ENCODE measurements around the gene TDRKH.

DNA sequence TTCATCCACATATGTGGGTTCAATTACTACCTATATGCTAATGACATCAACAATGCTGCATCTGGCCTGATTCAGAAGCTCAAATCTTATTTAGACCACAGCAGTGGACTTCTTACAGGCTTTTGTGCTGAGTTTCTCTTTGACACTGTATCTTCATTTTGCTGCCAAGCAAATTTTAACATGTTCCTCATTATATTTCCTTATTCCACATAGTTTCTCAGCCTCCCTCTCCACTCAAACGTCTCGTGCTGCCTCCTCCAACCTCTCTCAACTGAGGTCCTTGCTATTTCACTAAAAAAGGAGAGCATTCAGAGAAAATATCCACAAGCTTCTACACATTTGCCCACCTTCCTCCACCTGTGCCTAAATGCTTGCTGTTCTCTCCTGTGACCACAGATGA is 6.5 kb downstream of the TDRKH start:
- TF ChIP-seq, protein P1, sequence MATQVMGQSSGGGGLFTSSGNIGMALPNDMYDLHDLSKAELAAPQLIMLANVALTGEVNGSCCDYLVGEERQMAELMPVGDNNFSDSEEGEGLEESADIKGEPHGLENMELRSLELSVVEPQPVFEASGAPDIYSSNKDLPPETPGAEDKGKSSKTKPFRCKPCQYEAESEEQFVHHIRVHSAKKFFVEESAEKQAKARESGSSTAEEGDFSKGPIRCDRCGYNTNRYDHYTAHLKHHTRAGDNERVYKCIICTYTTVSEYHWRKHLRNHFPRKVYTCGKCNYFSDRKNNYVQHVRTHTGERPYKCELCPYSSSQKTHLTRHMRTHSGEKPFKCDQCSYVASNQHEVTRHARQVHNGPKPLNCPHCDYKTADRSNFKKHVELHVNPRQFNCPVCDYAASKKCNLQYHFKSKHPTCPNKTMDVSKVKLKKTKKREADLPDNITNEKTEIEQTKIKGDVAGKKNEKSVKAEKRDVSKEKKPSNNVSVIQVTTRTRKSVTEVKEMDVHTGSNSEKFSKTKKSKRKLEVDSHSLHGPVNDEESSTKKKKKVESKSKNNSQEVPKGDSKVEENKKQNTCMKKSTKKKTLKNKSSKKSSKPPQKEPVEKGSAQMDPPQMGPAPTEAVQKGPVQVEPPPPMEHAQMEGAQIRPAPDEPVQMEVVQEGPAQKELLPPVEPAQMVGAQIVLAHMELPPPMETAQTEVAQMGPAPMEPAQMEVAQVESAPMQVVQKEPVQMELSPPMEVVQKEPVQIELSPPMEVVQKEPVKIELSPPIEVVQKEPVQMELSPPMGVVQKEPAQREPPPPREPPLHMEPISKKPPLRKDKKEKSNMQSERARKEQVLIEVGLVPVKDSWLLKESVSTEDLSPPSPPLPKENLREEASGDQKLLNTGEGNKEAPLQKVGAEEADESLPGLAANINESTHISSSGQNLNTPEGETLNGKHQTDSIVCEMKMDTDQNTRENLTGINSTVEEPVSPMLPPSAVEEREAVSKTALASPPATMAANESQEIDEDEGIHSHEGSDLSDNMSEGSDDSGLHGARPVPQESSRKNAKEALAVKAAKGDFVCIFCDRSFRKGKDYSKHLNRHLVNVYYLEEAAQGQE (IDR thresholded peaks at IDR 0.05) = no peak
- TF ChIP-seq, protein P2, sequence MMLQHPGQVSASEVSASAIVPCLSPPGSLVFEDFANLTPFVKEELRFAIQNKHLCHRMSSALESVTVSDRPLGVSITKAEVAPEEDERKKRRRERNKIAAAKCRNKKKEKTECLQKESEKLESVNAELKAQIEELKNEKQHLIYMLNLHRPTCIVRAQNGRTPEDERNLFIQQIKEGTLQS (IDR thresholded peaks at IDR 0.05) = no peak
- TF ChIP-seq RAD21 (IDR thresholded peaks at IDR 0.05) (no peak), TAF1 (conservative IDR thresholded peaks at IDR 0.05) (no peak), EGR1 (IDR thresholded peaks at IDR 0.05; ENCODE audit: low read depth in 2 of 2) (no peak), NR2F2 (IDR thresholded peaks at IDR 0.05) (no peak), SP1 (IDR thresholded peaks at IDR 0.05) (no peak)
- TF ChIP-seq, protein P3, sequence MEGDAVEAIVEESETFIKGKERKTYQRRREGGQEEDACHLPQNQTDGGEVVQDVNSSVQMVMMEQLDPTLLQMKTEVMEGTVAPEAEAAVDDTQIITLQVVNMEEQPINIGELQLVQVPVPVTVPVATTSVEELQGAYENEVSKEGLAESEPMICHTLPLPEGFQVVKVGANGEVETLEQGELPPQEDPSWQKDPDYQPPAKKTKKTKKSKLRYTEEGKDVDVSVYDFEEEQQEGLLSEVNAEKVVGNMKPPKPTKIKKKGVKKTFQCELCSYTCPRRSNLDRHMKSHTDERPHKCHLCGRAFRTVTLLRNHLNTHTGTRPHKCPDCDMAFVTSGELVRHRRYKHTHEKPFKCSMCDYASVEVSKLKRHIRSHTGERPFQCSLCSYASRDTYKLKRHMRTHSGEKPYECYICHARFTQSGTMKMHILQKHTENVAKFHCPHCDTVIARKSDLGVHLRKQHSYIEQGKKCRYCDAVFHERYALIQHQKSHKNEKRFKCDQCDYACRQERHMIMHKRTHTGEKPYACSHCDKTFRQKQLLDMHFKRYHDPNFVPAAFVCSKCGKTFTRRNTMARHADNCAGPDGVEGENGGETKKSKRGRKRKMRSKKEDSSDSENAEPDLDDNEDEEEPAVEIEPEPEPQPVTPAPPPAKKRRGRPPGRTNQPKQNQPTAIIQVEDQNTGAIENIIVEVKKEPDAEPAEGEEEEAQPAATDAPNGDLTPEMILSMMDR (IDR thresholded peaks at IDR 0.05; ENCODE audit: low read depth, low read length, missing input control) = no peak
